SU-DHL-6 (cell line): ENCODE measurements around the gene PRR35.

Experiments used
- CTCF ChIP-seq: fragments of 200-600 bp; sonication (generic); IDR thresholded peaks from one replicate; pipeline ENCODE4 v1.5.1; 2017; ENCODE audit warnings: antibody characterized with exemption, mild to moderate bottlenecking, low read length, moderate library complexity; ENCODE audit not compliant: insufficient read depth, poor library complexity, severe bottlenecking
- EZH2phosphoT487 ChIP-seq: fragments of 200-600 bp; sonication (generic), shearing (Covaris generic); conservative IDR thresholded peaks from 2 replicates; pipeline ENCODE4 v1.6.1; 2018; ENCODE audit warnings: mild to moderate bottlenecking, antibody characterized with exemption, low read length, moderate library complexity, mixed read lengths

DNA sequence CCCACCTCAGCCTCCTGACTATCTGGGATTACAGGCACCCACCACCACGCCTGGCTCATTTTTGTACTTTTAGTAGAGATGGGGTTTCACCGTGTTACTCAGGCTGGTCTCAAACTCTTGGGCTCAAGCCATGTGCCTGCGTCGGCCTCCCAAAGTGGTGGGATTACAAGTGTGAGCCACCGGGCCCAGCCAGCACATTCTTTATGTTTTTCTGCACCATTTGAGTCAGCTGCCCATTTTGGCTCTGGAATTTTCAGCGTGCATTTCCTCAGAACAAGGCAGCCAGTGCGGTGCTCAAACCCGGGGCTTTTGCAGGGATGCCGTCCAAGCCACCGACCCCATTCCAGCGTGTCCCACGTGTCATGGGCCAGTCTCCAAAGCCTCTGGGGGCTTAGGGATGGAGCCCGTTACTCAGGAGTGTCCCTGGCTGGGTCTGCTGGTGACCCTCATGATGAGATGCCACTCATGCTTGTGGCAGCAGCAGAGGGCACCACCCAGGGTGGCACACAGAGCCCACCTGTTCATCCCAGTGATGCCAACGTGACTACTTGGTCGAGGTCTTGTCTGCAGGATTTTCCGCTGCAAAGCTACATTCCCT is 26.0 kb downstream of the PRR35 start:
- TF ChIP-seq CTCF (no peak), EZH2phosphoT487 (no peak)
